ENCODE results near the gene COL23A1.
A peak's percentile ranks its signal among the peaks of the same experiment; 100 is the strongest.
"Not testable (repeated sequence)": the region's sequence is repeated elsewhere in the genome, so short reads cannot be mapped to it uniquely, and the experiment has no call there.

COL23A1 gene

DNA sequence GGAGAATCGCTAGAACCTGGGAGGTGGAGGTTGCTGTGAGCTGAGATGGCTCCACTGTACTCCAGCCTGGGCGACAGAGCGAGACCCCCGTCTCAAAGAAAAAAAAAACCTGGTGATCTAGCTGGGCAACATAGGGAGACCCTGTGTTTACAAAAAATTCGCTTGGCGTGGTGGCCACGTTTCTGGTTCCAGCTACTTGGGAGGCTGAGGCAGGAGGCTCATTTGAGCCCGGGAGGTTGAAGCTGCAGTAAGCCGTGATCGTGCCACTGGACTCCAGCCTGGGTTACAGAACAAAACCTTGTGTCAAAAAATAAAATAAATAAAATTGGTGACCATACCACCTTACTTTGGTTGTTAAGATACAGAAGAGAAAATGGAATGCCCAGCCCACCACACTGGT, 387.7 kb downstream of the COL23A1 start:
- DNase-seq: no peak

DNA sequence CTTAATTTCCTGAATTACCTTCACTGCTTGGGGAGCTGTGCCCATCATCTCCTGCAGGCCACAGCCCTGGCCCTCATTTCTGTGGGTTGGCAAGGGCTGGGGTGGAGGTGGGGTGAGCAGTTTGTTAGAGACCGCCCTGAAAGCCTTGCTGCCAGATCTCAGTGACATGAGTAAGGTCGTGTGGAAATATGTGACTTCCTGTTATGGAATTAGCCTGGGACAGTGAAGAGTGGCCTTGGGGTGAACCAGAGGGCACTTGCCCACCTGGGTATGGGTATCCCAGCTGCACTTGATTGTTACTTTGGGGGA, 388.3 kb downstream of the COL23A1 start:
- no peak for DNase-seq

DNA sequence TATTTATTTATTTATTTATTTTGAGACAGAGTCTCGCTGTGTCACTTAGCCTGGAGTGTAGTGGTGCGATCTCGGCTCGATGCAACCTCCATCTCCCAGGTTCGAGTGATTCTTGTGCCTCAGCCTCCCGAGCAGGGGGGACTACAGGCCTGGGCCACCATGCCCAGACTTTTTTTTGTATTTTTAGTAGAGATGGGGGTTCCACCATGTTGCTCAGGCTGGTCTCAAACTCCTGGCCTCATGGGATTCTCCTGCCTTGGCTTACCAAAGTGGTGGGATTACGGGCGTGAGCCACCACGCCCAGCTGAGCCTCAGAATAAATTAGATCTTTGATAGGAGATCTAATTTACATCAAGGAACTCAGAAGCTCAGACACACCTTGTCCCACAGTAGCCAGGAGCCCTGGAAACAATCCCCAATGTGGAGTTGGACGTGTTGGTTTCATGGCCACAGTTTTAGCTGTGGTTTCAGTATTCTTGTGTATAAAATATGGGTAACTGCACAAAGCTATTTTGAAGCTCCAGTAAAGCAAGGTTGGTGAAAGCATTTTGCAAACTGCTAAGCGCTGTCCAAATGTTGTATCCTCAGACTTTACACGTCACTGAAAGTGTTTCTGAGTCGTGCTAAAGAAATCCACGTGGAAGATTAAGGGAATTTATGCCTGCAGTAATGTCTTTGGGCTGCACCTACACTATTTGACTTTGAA, 388.8 kb downstream of the COL23A1 start:
- DNase-seq: peak; percentile 30

DNA sequence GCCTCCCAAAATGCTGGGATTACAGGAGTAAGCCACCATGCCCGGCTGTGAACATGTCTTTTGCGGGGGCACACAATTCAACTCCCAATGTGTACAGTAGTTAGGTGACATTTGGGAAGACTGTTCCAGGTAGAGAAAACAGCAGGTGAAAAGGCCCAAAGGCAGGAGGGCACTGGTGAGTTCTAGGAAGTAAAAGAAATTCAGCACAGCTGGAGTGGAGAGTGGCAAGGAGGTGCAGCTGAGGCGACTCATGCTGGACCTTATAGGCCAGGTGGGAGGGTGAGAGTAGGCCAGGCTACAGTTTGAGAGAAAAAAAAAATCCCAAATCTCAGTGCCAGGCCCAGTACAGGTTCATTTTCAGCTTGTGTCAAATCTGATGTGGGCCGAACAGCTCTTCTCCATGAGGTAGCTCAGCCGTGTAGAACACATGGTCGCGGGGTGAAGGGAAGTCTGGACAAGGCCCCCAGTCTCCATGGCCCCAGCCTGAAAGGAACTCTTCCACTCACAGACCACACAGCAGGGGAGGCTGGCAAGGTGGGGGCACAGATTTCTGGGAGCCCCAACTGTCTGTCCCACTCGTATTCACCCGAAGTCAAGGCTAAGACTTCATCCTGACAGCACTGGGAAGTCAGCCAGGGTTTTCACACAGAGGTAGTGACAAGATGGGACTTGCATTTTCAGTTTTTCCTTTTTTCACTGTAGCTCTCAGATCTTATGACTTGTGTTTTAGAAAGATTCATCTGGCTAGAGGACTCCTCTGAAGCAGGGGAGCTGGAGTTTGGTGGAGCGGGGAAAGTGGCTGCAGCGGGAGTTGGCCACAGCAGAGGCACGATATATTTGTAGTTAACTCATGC, 390.4 kb downstream of the COL23A1 start:
- no peak for DNase-seq

DNA sequence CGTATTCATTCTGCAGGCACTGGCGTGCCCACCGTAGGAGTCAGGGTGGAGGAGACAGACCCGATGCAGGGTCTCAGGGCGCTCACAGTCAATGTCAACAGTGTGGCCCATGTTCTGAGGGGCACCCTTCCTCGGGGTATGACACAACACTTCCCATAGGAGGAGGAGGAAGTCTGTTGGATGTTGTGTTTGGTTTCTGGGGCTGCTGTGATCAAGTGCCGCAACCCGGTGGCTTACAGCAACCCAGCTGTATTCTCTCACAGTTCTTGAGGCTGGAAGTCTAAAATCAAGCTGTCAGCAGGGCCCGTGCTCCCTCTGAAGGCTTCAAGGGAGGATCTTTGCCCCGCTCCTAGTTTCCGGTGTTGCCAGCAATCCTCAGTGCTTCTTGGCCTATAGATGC, 391.5 kb downstream of the COL23A1 start:
- DNase-seq: no peak

DNA sequence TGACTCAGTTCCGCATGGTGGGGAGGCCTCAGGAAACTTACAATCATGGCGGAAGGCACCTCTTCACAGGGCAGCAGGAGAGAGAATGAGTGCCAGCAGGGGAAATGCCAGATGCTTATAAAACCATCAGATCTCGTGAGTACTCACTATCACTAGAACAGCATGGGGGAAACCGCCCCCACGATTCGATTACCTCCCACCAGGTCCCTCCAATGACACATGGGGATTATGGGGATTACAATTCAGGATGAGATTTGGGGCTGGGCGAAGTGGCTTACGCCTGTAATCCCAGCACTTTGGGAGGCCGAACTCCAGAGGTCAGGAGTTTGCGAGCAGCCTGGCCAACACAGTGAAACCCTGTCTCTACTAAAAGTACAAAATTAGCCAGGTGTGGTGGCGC, 392.0 kb downstream of the COL23A1 start:
- not testable (repeated sequence) for DNase-seq

DNA sequence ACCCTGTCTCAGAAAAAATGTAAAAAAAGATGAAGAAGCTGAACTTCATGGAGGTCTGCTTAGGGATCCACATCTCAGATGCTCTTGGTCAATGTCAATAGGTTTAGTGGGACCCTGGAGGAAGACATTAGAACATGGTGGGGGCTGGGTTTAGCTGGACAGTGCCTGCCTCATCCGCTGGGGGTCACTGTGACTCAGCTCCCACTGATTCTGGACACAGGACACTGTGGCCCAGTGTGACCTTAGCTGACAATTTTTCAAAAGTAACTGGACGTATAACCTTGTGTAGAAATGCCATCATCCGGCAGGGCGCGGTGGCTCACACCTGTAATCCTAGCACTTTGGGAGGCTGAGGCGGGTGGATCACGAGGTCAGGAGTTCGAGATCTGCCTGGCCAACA, 393.2 kb downstream of the COL23A1 start:
- no peak for DNase-seq

DNA sequence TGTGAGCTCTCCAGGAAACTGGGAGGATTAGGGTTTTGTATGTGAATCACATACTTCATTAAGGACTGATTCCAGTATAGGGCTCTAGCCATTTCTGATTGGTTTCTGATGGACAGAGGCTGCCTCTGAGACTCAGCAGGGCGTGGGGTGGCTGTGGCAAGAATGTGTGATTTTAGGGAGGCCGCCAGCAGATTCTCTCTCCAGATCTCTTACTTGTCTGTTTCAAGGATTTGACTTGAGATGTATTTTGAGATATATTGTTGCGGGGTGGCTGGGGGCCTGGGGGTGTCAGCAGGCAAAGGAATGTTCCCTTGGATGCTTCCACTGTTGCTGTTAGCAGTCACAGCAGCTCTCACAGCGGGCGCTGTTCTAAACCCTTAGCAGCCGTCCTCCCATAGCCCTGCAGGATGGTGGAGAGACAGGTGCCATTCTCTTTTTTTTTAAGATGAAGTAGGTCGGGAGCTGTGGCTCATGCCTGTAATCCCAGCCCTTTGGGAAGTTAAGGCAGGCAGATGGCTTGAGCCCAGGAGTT, 393.8 kb downstream of the COL23A1 start:
- DNase-seq: no peak

DNA sequence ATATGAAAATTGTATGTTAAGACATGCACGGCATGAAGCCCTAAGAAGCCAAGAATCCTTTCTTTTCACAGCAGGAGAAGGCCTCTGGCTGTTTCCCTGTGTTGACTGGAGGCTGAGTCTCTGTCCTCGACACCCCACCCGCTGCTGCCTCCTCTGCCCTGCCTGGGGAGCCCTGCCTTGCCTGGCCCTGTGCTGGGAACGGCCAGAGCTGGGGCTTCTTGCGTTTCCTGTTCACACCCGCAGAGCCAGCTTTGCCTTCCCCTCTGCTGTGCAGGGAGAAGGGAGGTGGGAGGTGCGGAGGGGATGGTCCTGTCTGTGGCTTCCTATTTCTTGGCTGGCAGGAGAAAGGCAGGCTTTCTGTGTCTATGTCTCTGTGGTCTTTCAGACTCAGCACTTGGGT, 396.2 kb downstream of the COL23A1 start:
- no peak for DNase-seq

DNA sequence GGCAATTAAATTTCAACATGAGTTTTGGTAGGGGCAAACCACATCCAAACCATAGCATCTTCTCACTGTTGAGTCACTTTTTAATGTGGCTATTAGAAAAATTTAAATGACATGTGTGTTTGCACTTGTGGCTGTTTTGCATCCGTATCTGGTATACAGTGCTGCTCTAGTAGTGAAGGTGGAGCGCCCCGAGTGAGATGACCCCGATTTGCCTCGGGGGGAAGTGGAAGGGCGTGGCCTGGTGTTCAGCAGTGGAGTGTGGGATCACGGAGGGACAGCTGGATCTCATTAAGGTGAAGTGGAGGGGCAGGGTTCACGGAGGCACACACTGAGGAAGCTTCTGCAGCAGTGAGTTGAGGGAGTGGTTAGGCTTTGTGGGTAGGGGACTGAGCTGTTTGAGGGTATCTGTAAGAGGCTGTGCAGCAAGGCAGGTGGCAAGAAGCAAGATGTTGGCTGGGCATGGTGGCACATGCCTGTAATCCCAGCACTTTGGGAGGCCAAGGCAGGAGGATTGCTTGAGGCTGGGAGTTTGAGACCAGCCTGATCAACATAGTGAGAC, 396.9 kb downstream of the COL23A1 start:
- no peak for DNase-seq

DNA sequence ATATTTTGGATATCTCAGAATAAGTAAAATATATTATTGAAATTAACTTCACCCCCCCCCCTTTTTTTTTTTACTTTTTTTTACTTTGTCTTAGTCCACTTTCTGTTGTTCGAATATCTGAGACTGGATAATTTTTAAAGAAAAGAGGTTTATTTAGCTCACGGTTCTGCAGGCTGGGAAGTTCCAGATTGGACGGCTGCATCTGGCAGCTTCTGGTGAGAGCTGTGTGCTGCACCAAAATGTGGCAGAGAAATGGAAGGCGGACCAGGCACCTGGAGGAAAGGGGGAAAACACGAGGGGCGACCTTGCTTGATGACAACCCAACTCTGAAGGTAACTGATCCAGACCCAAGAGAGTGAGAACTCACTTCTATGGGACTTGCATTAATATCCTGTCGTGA, 397.4 kb downstream of the COL23A1 start:
- no peak for DNase-seq

DNA sequence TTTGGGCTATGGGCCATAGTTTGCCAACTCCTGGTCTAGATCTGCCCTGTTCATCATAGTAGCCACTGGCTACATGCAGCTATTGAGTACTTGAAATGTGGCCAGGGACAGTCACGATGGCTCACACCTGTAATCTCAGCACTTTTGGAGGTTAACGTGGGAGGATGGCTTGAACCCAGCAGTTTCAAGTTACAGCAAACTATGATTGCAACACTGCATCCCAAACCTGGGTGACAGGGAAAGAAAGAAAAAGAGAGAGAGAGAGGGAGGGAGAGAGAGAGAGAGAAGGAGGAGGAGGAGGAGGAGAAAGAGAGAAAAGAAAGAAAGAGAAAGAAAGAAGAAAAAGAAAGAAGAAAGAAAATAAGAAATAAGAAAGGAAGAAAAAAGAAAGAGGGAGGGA, 397.9 kb downstream of the COL23A1 start:
- DNase-seq: no peak

DNA sequence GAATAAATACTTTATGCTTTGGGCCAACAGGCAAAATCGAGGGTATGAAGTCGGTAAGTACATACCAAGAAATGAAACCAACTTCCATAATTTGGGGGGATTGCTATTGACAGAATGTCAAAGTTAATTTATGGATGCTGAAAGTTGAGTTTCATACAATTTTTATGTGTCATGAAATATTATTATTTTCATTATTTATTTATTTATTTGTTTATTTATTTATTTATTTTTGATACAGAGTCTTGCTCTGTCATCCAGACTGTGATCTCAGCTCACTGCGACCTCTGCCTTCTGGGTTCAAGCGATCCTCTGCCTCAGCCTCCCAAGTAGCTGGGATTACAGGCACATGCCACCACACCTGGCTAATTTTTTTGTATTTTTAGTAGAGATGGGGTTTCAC, 398.5 kb downstream of the COL23A1 start:
- no peak for DNase-seq

DNA sequence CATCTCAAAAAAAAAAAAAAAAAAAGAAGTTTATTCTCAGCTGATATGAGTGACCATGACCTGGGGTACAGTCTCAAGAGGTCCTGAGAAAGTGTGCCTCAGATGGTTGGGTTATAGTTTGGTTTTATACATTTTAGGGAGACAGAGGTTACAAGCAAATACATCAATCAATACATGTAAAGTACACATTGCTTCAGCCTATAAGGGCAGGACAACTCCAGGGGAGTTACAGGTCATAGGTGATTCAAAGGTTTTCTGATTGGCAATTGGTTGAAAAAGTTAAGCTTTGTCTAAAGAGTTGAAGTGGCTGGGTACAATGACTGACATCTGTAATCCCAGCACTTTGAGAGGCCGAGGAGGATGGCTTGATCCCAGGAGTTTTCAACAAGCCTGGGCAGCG, 400.8 kb downstream of the COL23A1 start:
- DNase-seq: no peak

All from fibroblast of skin of abdomen (primary cell).